ENCODE measurements around the gene MRPL49. TPM values are rescaled to one million over a fixed set of nuclear protein-coding genes. Genes with fewer than 3 reads are reported as not detected.

MRPL49 gene
- total and polyA plus RNA-seq, 2 of the 13 experiments (the other 11 are each of a cell fraction or from before 2014, with no cell fraction given) = 39.2 to 53.3 TPM

DNA sequence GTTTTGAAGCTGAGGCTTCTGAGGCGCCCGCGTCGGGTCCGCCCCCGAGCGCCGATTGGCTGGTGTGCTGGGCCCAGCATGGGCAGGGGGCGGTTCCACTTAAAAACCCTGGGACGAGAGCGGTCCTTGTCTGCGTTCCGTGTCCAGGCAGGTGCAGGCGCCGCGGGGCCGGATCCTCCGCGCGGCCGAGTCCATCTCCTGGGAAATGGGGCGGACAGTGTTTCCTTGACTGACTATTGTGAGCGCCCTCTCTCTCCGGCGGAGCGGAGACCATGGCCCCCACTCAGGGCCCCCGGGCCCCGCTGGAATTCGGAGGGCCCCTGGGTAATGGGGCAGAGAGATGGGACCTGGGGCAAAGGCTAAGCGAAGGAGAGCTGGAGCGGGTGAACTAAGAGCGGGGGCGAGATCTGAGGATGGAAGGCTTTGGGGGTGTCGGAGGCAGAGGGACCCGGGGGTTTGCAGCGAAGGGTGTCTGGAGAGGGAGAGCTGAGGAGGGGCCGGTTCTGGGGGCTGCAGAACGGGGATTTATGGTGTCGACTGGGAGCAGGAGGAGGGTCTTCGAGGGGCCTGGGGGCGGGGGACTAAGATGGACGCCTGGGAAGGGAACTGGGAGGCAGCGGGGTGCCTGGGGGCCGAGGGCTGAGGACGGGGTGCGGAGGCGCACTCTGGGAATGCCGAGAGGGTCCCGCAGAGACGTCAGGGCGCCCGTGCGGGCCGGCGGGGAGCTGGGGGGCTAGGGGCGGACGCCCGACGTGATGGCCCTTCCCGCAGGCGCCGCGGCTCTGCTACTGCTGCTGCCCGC is 10.2 kb upstream of the MRPL49 start, which contains the start of gene TM7SF2 (continued):
- TF ChIP-seq MYC (CRISPR knock-in tag; IDR thresholded peaks at IDR 0.05; ENCODE audit: borderline replicate concordance) (peak; percentile 53; the same call in 1 of the 2 replicates), ZNF816 (CRISPR knock-in tag; IDR thresholded peaks at IDR 0.05; ENCODE audit: borderline replicate concordance) (peak; percentile 32; the same call in 1 of the 2 replicates), ZNF772 (CRISPR knock-in tag; IDR thresholded peaks at IDR 0.05) (peak; percentile 47; the same call in 1 of the 2 replicates), TCF7 (IDR thresholded peaks at IDR 0.05; ENCODE audit: low read depth) (no peak), SRSF1 (optimal IDR thresholded peaks at IDR 0.05; ENCODE audit: low read depth, low read length) (peak; percentile 92), ZNF556 (CRISPR knock-in tag; IDR thresholded peaks at IDR 0.05; ENCODE audit: borderline replicate concordance) (peak; percentile 45; the same call in 1 of the 2 replicates), HOXD1 (CRISPR knock-in tag; IDR thresholded peaks at IDR 0.05) (peak; percentile 58; the same call in 1 of the 2 replicates), ZNF335 (CRISPR knock-in tag; IDR thresholded peaks at IDR 0.05) (no peak), KDM5A (IDR thresholded peaks at IDR 0.05; ENCODE audit: borderline replicate concordance, low read length) (peak; percentile 62; the same call in 1 of the 2 replicates), ZNF720 (CRISPR knock-in tag; IDR thresholded peaks at IDR 0.05) (no peak), SOX13 (IDR thresholded peaks at IDR 0.05) (no peak), SOX13 (CRISPR knock-in tag; conservative IDR thresholded peaks at IDR 0.05 in 1 of 2, IDR thresholded peaks at IDR 0.05 in 1 of 2) (no peak), GATAD1 (CRISPR knock-in tag; IDR thresholded peaks at IDR 0.05) (0 out of 2 replicates have a peak, but pooled peaks have one; percentile 28), PITX1 (CRISPR knock-in tag; IDR thresholded peaks at IDR 0.05) (peak; percentile 54; the same call in 1 of the 2 replicates), KLF15 (CRISPR knock-in tag; IDR thresholded peaks at IDR 0.05; ENCODE audit: borderline replicate concordance) (peak; percentile 91; the same call in 1 of the 2 replicates), SMAD9 (CRISPR knock-in tag; IDR thresholded peaks at IDR 0.05) (no peak), ONECUT2 (CRISPR knock-in tag; IDR thresholded peaks at IDR 0.05) (peak; percentile 47; the same call in 1 of the 2 replicates), MIXL1 (CRISPR knock-in tag; IDR thresholded peaks at IDR 0.05) (peak; percentile 49; the same call in 1 of the 2 replicates)
- TF ChIP-seq, protein P1, sequence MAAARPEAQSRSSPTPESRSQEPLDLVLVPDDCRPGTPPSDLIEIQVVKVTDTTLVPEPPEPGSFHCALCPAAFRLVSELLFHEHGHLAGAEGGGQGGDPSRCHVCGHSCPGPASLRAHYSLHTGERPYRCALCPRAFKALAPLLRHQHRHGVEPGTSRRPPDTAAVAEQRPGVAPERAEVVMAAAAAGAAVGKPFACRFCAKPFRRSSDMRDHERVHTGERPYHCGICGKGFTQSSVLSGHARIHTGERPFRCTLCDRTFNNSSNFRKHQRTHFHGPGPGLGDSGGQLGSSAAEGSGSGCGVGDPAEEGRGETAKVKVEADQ (CRISPR knock-in tag; IDR thresholded peaks at IDR 0.05; ENCODE audit: borderline replicate concordance) = peak; percentile 10
- TF ChIP-seq, protein P2, sequence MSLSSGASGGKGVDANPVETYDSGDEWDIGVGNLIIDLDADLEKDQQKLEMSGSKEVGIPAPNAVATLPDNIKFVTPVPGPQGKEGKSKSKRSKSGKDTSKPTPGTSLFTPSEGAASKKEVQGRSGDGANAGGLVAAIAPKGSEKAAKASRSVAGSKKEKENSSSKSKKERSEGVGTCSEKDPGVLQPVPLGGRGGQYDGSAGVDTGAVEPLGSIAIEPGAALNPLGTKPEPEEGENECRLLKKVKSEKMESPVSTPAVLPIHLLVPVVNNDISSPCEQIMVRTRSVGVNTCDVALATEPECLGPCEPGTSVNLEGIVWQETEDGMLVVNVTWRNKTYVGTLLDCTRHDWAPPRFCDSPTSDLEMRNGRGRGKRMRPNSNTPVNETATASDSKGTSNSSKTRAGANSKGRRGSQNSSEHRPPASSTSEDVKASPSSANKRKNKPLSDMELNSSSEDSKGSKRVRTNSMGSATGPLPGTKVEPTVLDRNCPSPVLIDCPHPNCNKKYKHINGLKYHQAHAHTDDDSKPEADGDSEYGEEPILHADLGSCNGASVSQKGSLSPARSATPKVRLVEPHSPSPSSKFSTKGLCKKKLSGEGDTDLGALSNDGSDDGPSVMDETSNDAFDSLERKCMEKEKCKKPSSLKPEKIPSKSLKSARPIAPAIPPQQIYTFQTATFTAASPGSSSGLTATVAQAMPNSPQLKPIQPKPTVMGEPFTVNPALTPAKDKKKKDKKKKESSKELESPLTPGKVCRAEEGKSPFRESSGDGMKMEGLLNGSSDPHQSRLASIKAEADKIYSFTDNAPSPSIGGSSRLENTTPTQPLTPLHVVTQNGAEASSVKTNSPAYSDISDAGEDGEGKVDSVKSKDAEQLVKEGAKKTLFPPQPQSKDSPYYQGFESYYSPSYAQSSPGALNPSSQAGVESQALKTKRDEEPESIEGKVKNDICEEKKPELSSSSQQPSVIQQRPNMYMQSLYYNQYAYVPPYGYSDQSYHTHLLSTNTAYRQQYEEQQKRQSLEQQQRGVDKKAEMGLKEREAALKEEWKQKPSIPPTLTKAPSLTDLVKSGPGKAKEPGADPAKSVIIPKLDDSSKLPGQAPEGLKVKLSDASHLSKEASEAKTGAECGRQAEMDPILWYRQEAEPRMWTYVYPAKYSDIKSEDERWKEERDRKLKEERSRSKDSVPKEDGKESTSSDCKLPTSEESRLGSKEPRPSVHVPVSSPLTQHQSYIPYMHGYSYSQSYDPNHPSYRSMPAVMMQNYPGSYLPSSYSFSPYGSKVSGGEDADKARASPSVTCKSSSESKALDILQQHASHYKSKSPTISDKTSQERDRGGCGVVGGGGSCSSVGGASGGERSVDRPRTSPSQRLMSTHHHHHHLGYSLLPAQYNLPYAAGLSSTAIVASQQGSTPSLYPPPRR (CRISPR knock-in tag; IDR thresholded peaks at IDR 0.05; ENCODE audit: borderline replicate concordance) = 0 out of 2 replicates have a peak, but pooled peaks have one; percentile 7
- TF ChIP-seq, protein P3, sequence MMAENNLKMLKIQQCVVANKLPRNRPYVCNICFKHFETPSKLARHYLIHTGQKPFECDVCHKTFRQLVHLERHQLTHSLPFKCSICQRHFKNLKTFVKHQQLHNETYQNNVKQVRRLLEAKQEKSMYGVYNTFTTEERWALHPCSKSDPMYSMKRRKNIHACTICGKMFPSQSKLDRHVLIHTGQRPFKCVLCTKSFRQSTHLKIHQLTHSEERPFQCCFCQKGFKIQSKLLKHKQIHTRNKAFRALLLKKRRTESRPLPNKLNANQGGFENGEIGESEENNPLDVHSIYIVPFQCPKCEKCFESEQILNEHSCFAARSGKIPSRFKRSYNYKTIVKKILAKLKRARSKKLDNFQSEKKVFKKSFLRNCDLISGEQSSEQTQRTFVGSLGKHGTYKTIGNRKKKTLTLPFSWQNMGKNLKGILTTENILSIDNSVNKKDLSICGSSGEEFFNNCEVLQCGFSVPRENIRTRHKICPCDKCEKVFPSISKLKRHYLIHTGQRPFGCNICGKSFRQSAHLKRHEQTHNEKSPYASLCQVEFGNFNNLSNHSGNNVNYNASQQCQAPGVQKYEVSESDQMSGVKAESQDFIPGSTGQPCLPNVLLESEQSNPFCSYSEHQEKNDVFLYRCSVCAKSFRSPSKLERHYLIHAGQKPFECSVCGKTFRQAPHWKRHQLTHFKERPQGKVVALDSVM (CRISPR knock-in tag; IDR thresholded peaks at IDR 0.05) = peak; percentile 43; the same call in 1 of the 2 replicates

Measured in HepG2 (cell line).